Progenitor cell of endocrine pancreas (in vitro differentiated cells): ENCODE measurements around the gene PXK. TPM values are rescaled to one million over a fixed set of nuclear protein-coding genes. Genes with fewer than 3 reads are reported as not detected.
"Not testable (repeated sequence)": the region's sequence is repeated elsewhere in the genome, so short reads cannot be mapped to it uniquely, and the experiment has no call there.

Source experiments
- DNase-seq: peaks from one replicate; pipeline ENCODE4 v3.0.0; 2021; ENCODE audit warnings: low spot score; ENCODE audit not compliant: unreplicated experiment
- H3K27ac Mint-ChIP-seq: 2 replicates; pipeline ENCODE4 v1.8.0; 2021; ENCODE audit warnings: mild to moderate bottlenecking, moderate library complexity, mixed read lengths
- H3K27me3 Mint-ChIP-seq: 2 replicates; pipeline ENCODE4 v1.8.0; 2021; ENCODE audit warnings: mixed read lengths
- H3K36me3 Mint-ChIP-seq: 2 replicates; pipeline ENCODE4 v1.8.0; 2022; ENCODE audit warnings: mixed read lengths; ENCODE audit not compliant: insufficient read depth
- H3K4me1 Mint-ChIP-seq: 2 replicates; pipeline ENCODE4 v1.8.0; 2021; ENCODE audit warnings: low read depth, mixed read lengths
- H3K4me3 Mint-ChIP-seq: 2 replicates; pipeline ENCODE4 v1.8.0; 2021; ENCODE audit warnings: low read depth, mild to moderate bottlenecking, moderate library complexity, mixed read lengths
- H3K9me3 Mint-ChIP-seq: 2 replicates; pipeline ENCODE4 v1.8.0; 2021; ENCODE audit warnings: low read depth, mixed read lengths
- long read RNA-seq: library from polyadenylated mRNA; unstranded; transcript quantifications from one replicate; pipeline ENCODE4 v2.0.0, GENCODE V29; 2020
- total RNA-seq: library from RNA; stranded (reverse); gene quantifications from 2 replicates; pipeline ENCODE4 v1.2.1, GENCODE V29; 2021
- TF ChIP-seq, protein P1 (sequence below): fragments of 200-600 bp; sonication (generic); IDR thresholded peaks from one replicate; pipeline ENCODE4 v1.5.0; 2021; ENCODE audit warnings: antibody characterized with exemption, mild to moderate bottlenecking; ENCODE audit not compliant: unreplicated experiment

Gene PXK
- 11.7 and 12.5 TPM in 2 replicates for total RNA-seq
- long read RNA-seq, transcript PXK-202 (18 exons, 2,037 nt): major isoform, 8 of 39 reads
- long read RNA-seq, transcript PXK-201 (17 exons, 1,974 nt): minor isoform, 6 of 39 reads
- long read RNA-seq, partial matches to known transcripts: 10 of 39 reads
- long read RNA-seq, other reads (novel, unspliced or antisense): 15 of 39 reads

DNA sequence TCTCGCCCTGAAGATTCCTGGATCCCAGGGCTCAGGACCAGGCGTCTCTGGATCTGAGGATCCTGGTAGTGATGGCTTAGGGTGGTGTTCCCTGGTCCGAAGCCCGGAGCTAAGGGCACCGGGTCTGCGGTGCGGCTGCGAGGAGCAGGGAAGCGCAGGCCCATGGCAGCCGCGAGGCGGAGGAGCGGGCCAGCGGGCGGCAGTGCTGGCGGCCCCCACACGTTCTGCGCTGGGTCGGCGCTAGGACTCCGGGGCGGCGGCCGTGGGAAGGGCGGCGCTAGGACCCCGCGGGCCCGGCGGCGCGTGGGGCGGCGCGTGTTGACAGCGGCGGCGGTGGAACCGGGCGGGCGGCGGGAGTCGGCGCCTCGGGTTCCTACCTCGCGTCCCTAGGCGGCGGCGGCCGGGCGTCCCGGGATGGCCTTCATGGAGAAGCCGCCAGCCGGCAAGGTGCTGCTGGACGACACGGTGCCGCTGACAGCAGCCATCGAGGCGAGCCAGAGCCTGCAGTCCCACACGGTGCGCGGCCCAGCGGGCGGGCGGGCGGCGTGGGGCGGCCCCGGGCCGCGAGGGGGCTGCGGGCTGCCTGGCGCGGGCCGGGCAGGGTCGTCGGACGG lies at the start of gene PXK:
TSS of gene PXK (plus strand) at position 318 of the 614 bp plus-strand sequence. CDS start at position 415, 97 bp downstream.
- H3K4me3 Mint-ChIP-seq: peak within 1 kb of the TSS; percentile 94
- DNase-seq: peak; percentile 58
- H3K27ac Mint-ChIP-seq: peak within 1 kb of the TSS; percentile 86
- peaks cover 11% of the 10 kb centered on the region for H3K27me3 Mint-ChIP-seq
- H3K4me1 Mint-ChIP-seq: peaks cover 11% of the 10 kb centered on the region
- TF ChIP-seq, protein P1, sequence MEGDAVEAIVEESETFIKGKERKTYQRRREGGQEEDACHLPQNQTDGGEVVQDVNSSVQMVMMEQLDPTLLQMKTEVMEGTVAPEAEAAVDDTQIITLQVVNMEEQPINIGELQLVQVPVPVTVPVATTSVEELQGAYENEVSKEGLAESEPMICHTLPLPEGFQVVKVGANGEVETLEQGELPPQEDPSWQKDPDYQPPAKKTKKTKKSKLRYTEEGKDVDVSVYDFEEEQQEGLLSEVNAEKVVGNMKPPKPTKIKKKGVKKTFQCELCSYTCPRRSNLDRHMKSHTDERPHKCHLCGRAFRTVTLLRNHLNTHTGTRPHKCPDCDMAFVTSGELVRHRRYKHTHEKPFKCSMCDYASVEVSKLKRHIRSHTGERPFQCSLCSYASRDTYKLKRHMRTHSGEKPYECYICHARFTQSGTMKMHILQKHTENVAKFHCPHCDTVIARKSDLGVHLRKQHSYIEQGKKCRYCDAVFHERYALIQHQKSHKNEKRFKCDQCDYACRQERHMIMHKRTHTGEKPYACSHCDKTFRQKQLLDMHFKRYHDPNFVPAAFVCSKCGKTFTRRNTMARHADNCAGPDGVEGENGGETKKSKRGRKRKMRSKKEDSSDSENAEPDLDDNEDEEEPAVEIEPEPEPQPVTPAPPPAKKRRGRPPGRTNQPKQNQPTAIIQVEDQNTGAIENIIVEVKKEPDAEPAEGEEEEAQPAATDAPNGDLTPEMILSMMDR: peak; percentile 17
- H3K9me3 Mint-ChIP-seq: no peaks in the 10 kb centered on the region
- no peaks in the 10 kb centered on the region for H3K36me3 Mint-ChIP-seq

DNA sequence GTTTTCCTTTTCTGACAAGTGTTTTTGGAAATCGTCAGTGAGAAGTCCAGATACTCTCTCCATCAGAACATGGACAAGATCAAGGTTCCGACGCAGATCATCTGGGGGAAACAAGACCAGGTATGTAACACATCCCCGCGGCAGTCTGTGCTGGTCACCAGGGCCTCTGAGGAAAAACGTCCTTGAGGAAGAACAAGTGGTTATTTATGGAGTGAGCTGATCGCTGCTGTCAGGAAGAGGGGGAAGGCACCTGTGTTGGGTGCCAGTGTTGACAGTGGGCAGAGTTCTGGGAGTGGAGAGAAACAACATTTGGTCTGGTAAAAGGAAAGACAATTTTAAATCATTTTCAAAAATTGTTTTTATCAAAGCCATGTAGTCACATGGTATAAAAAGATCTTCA lies 47.4 kb upstream of the PXK start:
- TF ChIP-seq, protein P1: no peak
- Mint-ChIP-seq H3K9me3 (no peaks in the 10 kb centered on the region), H3K4me1 (no peaks in the 10 kb centered on the region), H3K4me3 (no peak overlapping the region), H3K27ac (no peak overlapping the region), H3K36me3 (peaks cover 9% of the 10 kb centered on the region), H3K27me3 (no peaks in the 10 kb centered on the region)
- no peak for DNase-seq

DNA sequence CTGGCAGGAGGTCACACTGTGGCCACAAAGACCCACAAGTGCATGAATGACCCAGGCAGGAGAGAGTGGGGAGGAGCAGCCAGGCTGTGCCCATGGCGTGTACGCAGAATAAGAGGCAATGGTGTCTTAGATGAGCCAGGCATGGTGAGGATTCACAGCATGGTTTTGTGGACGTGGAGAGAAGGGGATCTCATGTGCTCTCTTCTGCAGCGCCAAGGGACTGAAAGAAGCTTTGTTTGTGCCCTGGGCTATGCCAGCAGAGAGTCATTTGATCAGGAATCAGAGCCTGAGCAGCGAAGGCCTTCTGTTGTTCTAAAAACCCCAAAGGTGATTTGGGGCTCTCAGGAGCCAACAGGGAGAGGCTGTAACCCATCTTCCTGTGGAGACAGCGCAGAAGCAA lies 45.3 kb upstream of the PXK start:
- TF ChIP-seq, protein P1: no peak
- no peaks in the 10 kb centered on the region for H3K9me3 Mint-ChIP-seq
- no peak overlapping the region for H3K4me3 Mint-ChIP-seq
- no peaks in the 10 kb centered on the region for H3K4me1 Mint-ChIP-seq
- peaks cover 8% of the 10 kb centered on the region for H3K36me3 Mint-ChIP-seq
- DNase-seq: no peak
- H3K27ac Mint-ChIP-seq: no peak overlapping the region
- no peaks in the 10 kb centered on the region for H3K27me3 Mint-ChIP-seq

DNA sequence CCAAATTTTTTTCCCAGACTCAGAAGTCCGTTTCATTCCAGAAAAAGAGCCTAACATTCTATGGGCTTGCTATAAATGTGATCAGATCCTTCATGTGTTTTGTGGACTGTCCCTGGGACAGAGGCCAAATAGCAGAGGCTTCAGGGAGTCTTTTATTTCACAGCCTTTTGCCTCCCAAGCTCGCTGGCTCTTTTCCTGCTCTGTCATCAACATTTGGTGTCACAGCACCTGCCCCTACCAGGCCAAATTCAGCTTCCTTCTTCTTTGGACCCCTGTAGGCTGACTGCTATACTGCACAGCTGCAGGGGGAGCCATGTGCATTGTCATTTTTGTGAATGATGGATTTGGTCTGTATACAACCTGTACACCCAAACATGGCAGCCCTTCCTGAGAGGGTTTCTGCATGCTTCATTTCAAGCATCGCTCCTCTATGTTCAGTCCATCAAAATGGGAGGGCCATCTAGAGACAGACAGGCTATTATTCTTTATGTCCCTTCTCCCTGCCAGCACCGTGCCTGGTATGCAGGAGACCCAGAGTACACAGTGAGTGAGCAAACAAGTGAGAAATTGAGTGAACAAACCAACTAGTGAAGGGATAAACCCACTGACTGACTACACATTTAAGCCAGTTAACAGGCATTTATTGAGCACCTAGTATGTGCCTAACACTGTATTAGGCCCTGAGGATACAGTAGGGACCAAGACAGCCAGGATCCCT lies 44.5 kb upstream of the PXK start:
- H3K27ac Mint-ChIP-seq: peak overlapping the region; percentile 6
- H3K4me3 Mint-ChIP-seq: no peak overlapping the region
- H3K9me3 Mint-ChIP-seq: no peaks in the 10 kb centered on the region
- TF ChIP-seq, protein P1: no peak
- DNase-seq: no peak
- no peaks in the 10 kb centered on the region for H3K4me1 Mint-ChIP-seq
- H3K27me3 Mint-ChIP-seq: no peaks in the 10 kb centered on the region
- H3K36me3 Mint-ChIP-seq: peaks cover 8% of the 10 kb centered on the region

DNA sequence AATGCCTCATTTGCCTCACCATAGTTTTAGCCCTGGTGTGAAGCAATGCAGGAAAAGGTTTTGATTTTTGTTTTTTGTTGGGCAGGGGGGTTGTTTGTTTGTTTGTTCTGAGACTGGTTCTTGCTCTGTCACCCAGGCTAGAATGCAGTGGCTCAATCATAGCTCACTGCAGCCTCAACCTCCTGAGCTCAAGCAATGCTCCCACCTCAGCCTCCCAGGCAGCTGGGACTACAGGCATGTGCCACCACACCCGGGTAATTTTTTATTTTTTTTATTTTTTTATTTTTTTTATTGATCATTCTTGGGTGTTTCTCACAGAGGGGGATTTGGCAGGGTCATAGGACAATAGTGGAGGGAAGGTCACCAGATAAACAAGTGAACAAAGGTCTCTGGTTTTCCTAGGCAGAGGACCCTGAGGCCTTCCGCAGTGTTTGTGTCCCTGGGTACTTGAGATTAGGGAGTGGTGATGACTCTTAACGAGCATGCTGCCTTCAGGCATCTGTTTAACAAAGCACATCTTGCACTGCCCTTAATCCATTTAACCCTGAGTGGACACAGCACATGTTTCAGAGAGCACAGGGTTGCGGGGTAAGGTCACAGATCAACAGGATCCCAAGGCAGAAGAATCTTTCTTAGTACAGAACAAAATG lies 43.6 kb upstream of the PXK start:
- H3K9me3 Mint-ChIP-seq, H3K27me3 Mint-ChIP-seq, H3K4me3 Mint-ChIP-seq, H3K36me3 Mint-ChIP-seq, H3K4me1 Mint-ChIP-seq, H3K27ac Mint-ChIP-seq, DNase-seq: not testable (repeated sequence)

DNA sequence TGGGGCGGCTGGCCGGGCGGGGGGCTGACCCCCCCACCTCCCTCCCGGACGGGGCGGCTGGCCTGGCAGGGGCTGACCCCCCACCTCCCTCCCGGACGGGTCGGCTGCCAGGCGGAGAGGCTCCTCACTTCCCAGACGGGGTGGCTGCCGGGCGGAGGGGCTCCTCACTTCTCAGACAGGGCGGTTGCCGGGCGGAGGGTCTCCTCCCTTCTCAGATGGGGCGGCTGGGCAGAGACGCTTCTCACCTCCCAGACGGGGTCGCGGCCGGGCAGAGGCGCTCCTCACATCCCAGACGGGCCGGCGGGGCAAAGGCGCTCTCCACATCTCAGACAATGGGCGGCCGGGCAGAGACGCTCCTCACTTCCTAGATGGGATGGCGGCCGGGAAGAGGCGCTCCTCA lies 42.2 kb upstream of the PXK start:
- DNase-seq, H3K27ac Mint-ChIP-seq, H3K27me3 Mint-ChIP-seq, H3K4me1 Mint-ChIP-seq, H3K4me3 Mint-ChIP-seq, H3K9me3 Mint-ChIP-seq: not testable (repeated sequence)
- peaks cover 11% of the 10 kb centered on the region for H3K36me3 Mint-ChIP-seq
